Measurements from ENCODE around the gene F2RL2. TPM values are rescaled to one million over a fixed set of nuclear protein-coding genes. Genes with fewer than 3 reads are reported as not detected.

F2RL2 gene
- total RNA-seq, 1 experiment from 2014 or later = 0.11 TPM

DNA sequence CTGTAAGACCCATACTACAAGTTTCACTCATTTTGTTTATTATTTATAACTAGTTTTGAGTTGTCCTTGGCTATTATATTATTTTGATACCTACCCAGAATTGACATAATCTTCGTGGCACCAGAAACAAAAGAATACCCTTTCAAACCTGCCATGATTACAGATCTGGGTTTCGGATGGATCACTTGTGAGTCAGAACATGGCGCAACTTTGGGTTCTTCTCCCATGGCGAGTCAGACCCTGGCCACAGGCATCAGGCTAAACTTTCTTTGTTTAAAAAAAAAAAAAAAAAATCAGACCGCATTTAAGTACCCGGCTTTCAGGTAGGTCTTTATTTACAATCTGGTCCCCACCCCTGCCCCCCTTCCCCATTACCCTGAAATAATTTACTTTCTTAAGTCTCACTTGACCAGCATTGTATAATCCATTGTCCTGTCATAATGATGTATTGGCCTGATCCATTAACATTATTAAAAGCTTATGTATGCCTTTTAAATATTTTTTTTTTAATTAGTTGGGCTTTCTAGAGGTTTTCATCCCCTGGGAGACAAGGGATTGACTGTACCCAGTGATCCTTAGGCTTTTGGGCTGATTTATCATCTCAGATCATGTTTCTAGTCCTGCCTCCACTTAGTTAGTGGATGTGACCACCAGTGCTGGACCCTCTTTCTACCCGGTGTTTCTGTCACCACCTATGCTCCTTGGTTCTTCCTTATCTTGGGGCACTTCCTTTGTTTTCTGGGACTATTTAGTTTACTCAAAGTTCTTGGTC, 43.9 kb downstream of the F2RL2 start:
- intact Hi-C loops (cut with micrococcal nuclease) = no loop called here
- ATAC-seq (no peak), DNase-seq (peak; percentile 38)
- POLR2A ChIA-PET (ENCODE audit: unreplicated experiment) = no interaction called here
- Histone ChIP-seq H3K9me3 (ENCODE audit: low read length) (no peaks in the 10 kb centered on the region), H3K4me1 (ENCODE audit: insufficient read depth, low read length) (peaks cover 11% of the 10 kb centered on the region; the same call in 1 of the 2 replicates), H4K20me1 (ENCODE audit: low read length) (no peaks in the 10 kb centered on the region), H3K4me2 (ENCODE audit: low read length) (no peak overlapping the region), H3K9ac (ENCODE audit: low read length) (no peak overlapping the region), H3K36me3 (ENCODE audit: low read depth, low read length) (no peaks in the 10 kb centered on the region), H3K4me3 (ENCODE audit: low read length) (no peak overlapping the region), H3K27me3 (ENCODE audit: low read length) (no peaks in the 10 kb centered on the region), H3K79me2 (ENCODE audit: low read length) (no peaks in the 10 kb centered on the region), H3K9me2 (replicated peaks; ENCODE audit: low read length) (no peaks in the 10 kb centered on the region), H3K27ac (ENCODE audit: low read length) (no peak overlapping the region), H2AFZ (ENCODE audit: low read length) (no peak overlapping the region), H3F3A (ENCODE audit: low read length, unreplicated experiment) (no peaks in the 10 kb centered on the region)
- CTCF ChIA-PET = no interaction called here
- TF ChIP-seq EZH2 (IDR thresholded peaks at IDR 0.05; ENCODE audit: low read length, unreplicated experiment) (no peak), EZH2phosphoT487 (IDR thresholded peaks at IDR 0.05; ENCODE audit: borderline replicate concordance, low read length) (no peak), CTCF (conservative IDR thresholded peaks at IDR 0.05; ENCODE audit: low read depth, low read length) (no peak)
- no TSS peak for BruUV-seq (replicated peaks)

DNA sequence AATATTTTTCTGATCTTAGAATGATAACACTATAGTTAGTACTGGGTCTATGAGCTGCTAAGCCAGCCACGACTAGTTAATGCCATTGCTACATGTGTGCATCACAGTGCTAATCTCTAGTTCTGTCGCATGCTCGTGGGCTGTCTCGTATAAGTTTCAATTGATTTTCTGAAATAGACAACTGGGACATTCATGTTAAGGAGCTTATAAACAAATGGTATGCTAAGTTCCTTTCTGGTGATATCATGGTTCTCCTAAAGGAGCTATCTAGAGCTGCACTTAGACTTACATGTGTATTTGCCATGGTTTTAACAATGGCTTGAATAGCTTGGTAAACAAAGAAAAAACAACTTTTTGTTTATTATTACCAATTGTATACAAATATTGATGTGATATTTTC, 46.2 kb downstream of the F2RL2 start:
- Histone ChIP-seq H3K4me2 (ENCODE audit: low read length) (no peak overlapping the region), H4K20me1 (ENCODE audit: low read length) (no peaks in the 10 kb centered on the region), H3K27me3 (ENCODE audit: low read length) (0 out of 2 replicates have a peak, but pooled peaks cover under 1% of the 10 kb centered on the region), H3K9me3 (ENCODE audit: low read length) (no peaks in the 10 kb centered on the region), H3K36me3 (ENCODE audit: low read depth, low read length) (no peaks in the 10 kb centered on the region), H3K4me3 (ENCODE audit: low read length) (no peak overlapping the region), H3K79me2 (ENCODE audit: low read length) (no peaks in the 10 kb centered on the region), H3K9ac (ENCODE audit: low read length) (no peak overlapping the region), H3F3A (ENCODE audit: low read length, unreplicated experiment) (no peaks in the 10 kb centered on the region), H2AFZ (ENCODE audit: low read length) (no peak overlapping the region), H3K27ac (ENCODE audit: low read length) (no peak overlapping the region), H3K9me2 (replicated peaks; ENCODE audit: low read length) (no peaks in the 10 kb centered on the region), H3K4me1 (ENCODE audit: insufficient read depth, low read length) (peaks cover 3% of the 10 kb centered on the region; the same call in 1 of the 2 replicates)
- ATAC-seq = no peak
- POLR2A ChIA-PET (ENCODE audit: unreplicated experiment) = no interaction called here
- intact Hi-C loops (cut with micrococcal nuclease) = no loop called here
- DNase-seq = no peak
- TF ChIP-seq CTCF (conservative IDR thresholded peaks at IDR 0.05; ENCODE audit: low read depth, low read length) (no peak), EZH2phosphoT487 (IDR thresholded peaks at IDR 0.05; ENCODE audit: borderline replicate concordance, low read length) (no peak), EZH2 (IDR thresholded peaks at IDR 0.05; ENCODE audit: low read length, unreplicated experiment) (no peak)
- CTCF ChIA-PET = no interaction called here
- BruUV-seq (replicated peaks) = no TSS peak

GRCh38 chr5:76576450-76576849, 46.8 kb downstream of the F2RL2 start:
- Histone ChIP-seq H3K36me3 (ENCODE audit: low read depth, low read length) (no peaks in the 10 kb centered on the region), H3K27me3 (ENCODE audit: low read length) (0 out of 2 replicates have a peak, but pooled peaks cover 4% of the 10 kb centered on the region), H3F3A (ENCODE audit: low read length, unreplicated experiment) (no peaks in the 10 kb centered on the region), H3K4me2 (ENCODE audit: low read length) (no peak overlapping the region), H3K4me3 (ENCODE audit: low read length) (no peak overlapping the region), H3K9me2 (replicated peaks; ENCODE audit: low read length) (no peaks in the 10 kb centered on the region), H4K20me1 (ENCODE audit: low read length) (no peaks in the 10 kb centered on the region), H3K9ac (ENCODE audit: low read length) (no peak overlapping the region), H3K79me2 (ENCODE audit: low read length) (no peaks in the 10 kb centered on the region), H2AFZ (ENCODE audit: low read length) (no peak overlapping the region), H3K9me3 (ENCODE audit: low read length) (no peaks in the 10 kb centered on the region), H3K27ac (ENCODE audit: low read length) (no peak overlapping the region), H3K4me1 (ENCODE audit: insufficient read depth, low read length) (no peaks in the 10 kb centered on the region)
- ATAC-seq = no peak
- CTCF ChIA-PET = no interaction called here
- no TSS peak for BruUV-seq (replicated peaks)
- no peak for DNase-seq
- TF ChIP-seq EZH2phosphoT487 (IDR thresholded peaks at IDR 0.05; ENCODE audit: borderline replicate concordance, low read length) (no peak), EZH2 (IDR thresholded peaks at IDR 0.05; ENCODE audit: low read length, unreplicated experiment) (no peak), CTCF (conservative IDR thresholded peaks at IDR 0.05; ENCODE audit: low read depth, low read length) (no peak)
- POLR2A ChIA-PET (ENCODE audit: unreplicated experiment) = no interaction called here
- intact Hi-C loops (cut with micrococcal nuclease) = no loop called here
